ENCODE measurements around the gene TESMIN. TPM values are rescaled to one million over a fixed set of nuclear protein-coding genes. Genes with fewer than 3 reads are reported as not detected.

Gene TESMIN
- total RNA-seq, 1 experiment from 2014 or later, result 24.8 TPM

DNA sequence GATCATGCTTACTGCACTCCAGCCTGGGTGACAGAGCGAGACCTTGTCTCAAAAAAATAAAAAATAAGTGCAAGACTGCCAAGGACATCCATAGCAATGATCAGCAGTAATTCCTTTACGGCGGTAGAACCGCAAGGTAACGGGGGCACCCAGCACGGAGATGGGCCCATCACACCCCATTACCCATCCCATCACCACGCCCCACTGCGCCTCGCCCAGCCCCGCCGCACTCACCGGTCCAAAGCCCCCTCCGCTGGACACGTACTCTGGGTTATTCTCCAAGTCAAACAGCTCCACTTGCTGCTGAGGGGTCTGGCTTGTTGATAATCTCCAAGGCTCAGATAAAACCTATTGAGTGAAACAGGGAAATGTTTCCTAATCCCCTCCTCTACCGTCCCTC, 8.7 kb upstream of the TESMIN start:
- Histone ChIP-seq H3K9ac (ENCODE audit: low read length) (no peak overlapping the region), H3K4me1 (ENCODE audit: control insufficient read depth in 1 of 2, insufficient read depth in 2 of 2, low read length in 2 of 2) (no peaks in the 10 kb centered on the region), H4K20me1 (ENCODE audit: insufficient read depth) (no peaks in the 10 kb centered on the region), H3K9me2 (ENCODE audit: insufficient read depth) (no peaks in the 10 kb centered on the region), H3K4me2 (ENCODE audit: low read length) (no peak overlapping the region), H3K79me2 (ENCODE audit: insufficient read depth, low read length) (no peaks in the 10 kb centered on the region), H3K27me3 (ENCODE audit: insufficient read depth, low read length) (no peaks in the 10 kb centered on the region), H2AFZ (ENCODE audit: low read depth, low read length, poor library complexity, severe bottlenecking) (no peak overlapping the region), H3K4me3 (replicated peaks in 1 of 2; ENCODE audit: low read depth in 1 of 2, low read length in 2 of 2) (no peak overlapping the region), H3K36me3 (ENCODE audit: control insufficient read depth in 1 of 2, insufficient read depth in 2 of 2, low read length in 2 of 2) (peaks cover 18 to 19% of the 10 kb centered on the region in 2 experiments; a peak in 3 of 4 replicates), H3K9me3 (ENCODE audit: control insufficient read depth in 1 of 2, insufficient read depth in 1 of 2, low read depth in 1 of 2, low read length in 2 of 2) (no peaks in the 10 kb centered on the region), H3K27ac (ENCODE audit: low read depth, low read length) (no peak overlapping the region)
- DNase-seq (ENCODE audit: low read depth, low spot score) (no peak), ATAC-seq (no peak)
- POLR2A ChIA-PET, result no interaction called here
- TF ChIP-seq RAD21 (IDR thresholded peaks at IDR 0.05; ENCODE audit: low read depth), result no peak
- TF ChIP-seq JUND (IDR thresholded peaks at IDR 0.05), result no peak
- TF ChIP-seq, protein P1, sequence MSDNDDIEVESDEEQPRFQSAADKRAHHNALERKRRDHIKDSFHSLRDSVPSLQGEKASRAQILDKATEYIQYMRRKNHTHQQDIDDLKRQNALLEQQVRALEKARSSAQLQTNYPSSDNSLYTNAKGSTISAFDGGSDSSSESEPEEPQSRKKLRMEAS (IDR thresholded peaks at IDR 0.05), result no peak
- TF ChIP-seq EZH2phosphoT487 (IDR thresholded peaks at IDR 0.05; ENCODE audit: borderline replicate concordance), result no peak
- TF ChIP-seq POLR2A (IDR thresholded peaks at IDR 0.05; ENCODE audit: borderline replicate concordance, extremely low read depth, insufficient read depth, insufficient read length), result no peak
- intact Hi-C loops (cut with micrococcal nuclease), result no loop called here
- CTCF ChIA-PET, result no interaction called here
- no TSS peak for BruUV-seq (replicated peaks)
- RAD21 ChIA-PET (ENCODE audit: low non-redundant PET in 1 of 2, low total read pairs in 2 of 2, uncharacterized antibody in 2 of 2, unreplicated experiment in 2 of 2), result no interaction called here

DNA sequence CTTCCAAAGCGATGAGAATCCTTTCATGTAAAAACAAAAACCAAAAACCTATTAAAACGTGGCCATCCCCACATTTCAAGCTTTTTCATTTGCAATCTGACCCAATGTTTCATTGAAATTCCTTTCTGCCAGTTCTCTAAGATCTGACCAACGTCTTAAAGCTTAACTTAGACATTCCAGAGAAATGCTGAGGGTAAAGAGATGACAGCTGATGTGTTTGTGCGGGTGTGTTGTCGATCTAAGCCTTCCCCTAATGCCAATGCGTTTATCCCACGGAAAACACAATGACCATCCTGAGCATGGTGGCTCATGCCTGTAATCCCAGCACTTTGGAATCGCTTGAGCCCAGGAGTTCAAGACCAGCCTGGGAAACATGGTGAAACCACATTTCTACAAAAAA, 6.4 kb upstream of the TESMIN start:
- H3K4me2 ChIP-seq (ENCODE audit: low read length), result no peak overlapping the region
- ATAC-seq (no peak), DNase-seq (ENCODE audit: low read depth, low spot score) (no peak)
- RAD21 ChIA-PET (ENCODE audit: low non-redundant PET in 1 of 2, low total read pairs in 2 of 2, uncharacterized antibody in 2 of 2, unreplicated experiment in 2 of 2), result no interaction called here
- TF ChIP-seq ZBTB33 (IDR thresholded peaks at IDR 0.05; ENCODE audit: extremely low read depth, insufficient replicate concordance, low read length) (no peak), ZNF274 (IDR thresholded peaks at IDR 0.05; ENCODE audit: low read depth, low read length) (no peak), POLR2A (IDR thresholded peaks at IDR 0.05; ENCODE audit: borderline replicate concordance, extremely low read depth, insufficient read depth, insufficient read length) (no peak), RAD21 (IDR thresholded peaks at IDR 0.05; ENCODE audit: low read depth) (no peak), CEBPB (IDR thresholded peaks at IDR 0.05; ENCODE audit: low read depth) (no peak), TCF7L2 (IDR thresholded peaks at IDR 0.05; ENCODE audit: borderline replicate concordance, extremely low read depth, insufficient read depth, insufficient read length) (no peak), ZFX (IDR thresholded peaks at IDR 0.05) (no peak), ELF1 (IDR thresholded peaks at IDR 0.05; ENCODE audit: borderline replicate concordance, low read depth) (no peak)
- TF ChIP-seq, protein P2, sequence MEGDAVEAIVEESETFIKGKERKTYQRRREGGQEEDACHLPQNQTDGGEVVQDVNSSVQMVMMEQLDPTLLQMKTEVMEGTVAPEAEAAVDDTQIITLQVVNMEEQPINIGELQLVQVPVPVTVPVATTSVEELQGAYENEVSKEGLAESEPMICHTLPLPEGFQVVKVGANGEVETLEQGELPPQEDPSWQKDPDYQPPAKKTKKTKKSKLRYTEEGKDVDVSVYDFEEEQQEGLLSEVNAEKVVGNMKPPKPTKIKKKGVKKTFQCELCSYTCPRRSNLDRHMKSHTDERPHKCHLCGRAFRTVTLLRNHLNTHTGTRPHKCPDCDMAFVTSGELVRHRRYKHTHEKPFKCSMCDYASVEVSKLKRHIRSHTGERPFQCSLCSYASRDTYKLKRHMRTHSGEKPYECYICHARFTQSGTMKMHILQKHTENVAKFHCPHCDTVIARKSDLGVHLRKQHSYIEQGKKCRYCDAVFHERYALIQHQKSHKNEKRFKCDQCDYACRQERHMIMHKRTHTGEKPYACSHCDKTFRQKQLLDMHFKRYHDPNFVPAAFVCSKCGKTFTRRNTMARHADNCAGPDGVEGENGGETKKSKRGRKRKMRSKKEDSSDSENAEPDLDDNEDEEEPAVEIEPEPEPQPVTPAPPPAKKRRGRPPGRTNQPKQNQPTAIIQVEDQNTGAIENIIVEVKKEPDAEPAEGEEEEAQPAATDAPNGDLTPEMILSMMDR (IDR thresholded peaks at IDR 0.05 in 2 of 3, conservative IDR thresholded peaks at IDR 0.05 in 1 of 3; ENCODE audit: borderline replicate concordance in 1 of 3, insufficient read depth in 1 of 3, low read depth in 2 of 3, low read length in 2 of 3), result no peak
- no TSS peak for BruUV-seq (replicated peaks)
- no peaks in the 10 kb centered on the region for H3K9me3 ChIP-seq (ENCODE audit: control insufficient read depth in 1 of 2, insufficient read depth in 1 of 2, low read depth in 1 of 2, low read length in 2 of 2)
- H3K4me3 ChIP-seq (replicated peaks in 1 of 2; ENCODE audit: low read depth in 1 of 2, low read length in 2 of 2), result no peak overlapping the region
- no peaks in the 10 kb centered on the region for H3K9me2 ChIP-seq (ENCODE audit: insufficient read depth)
- H3K9ac ChIP-seq (ENCODE audit: low read length), result no peak overlapping the region
- no peaks in the 10 kb centered on the region for H3K79me2 ChIP-seq (ENCODE audit: insufficient read depth, low read length)
- POLR2A ChIA-PET, result no interaction called here
- H4K20me1 ChIP-seq (ENCODE audit: insufficient read depth), result no peaks in the 10 kb centered on the region
- CTCF ChIA-PET, result no interaction called here
- no peak overlapping the region for H2AFZ ChIP-seq (ENCODE audit: low read depth, low read length, poor library complexity, severe bottlenecking)
- no peak overlapping the region for H3K27ac ChIP-seq (ENCODE audit: low read depth, low read length)
- no peaks in the 10 kb centered on the region for H3K4me1 ChIP-seq (ENCODE audit: control insufficient read depth in 1 of 2, insufficient read depth in 2 of 2, low read length in 2 of 2)
- H3K36me3 ChIP-seq (ENCODE audit: control insufficient read depth in 1 of 2, insufficient read depth in 2 of 2, low read length in 2 of 2), result peaks cover 18 to 19% of the 10 kb centered on the region in 2 experiments; a peak in 3 of 4 replicates
- intact Hi-C loops (cut with micrococcal nuclease), result no loop called here
- no peaks in the 10 kb centered on the region for H3K27me3 ChIP-seq (ENCODE audit: insufficient read depth, low read length)
